Myocyte (in vitro differentiated cells): ENCODE results near the gene DMPK. TPM values are rescaled to one million over a fixed set of nuclear protein-coding genes. Genes with fewer than 3 reads are reported as not detected.

Source experiments
- DNase-seq: peaks from one replicate; pipeline ENCODE4 v3.0.0-alpha.2; 2012; ENCODE audit warnings: low read depth
- total RNA-seq: library from RNA; depleted of rRNA; stranded (reverse); fragments of >200 nt; gene quantifications from 2 replicates; pipeline ENCODE4 v1.2.3, GENCODE V29; 2014

The DMPK gene
- total RNA-seq, 1 donor from 2014 or later = 907 TPM

DNA sequence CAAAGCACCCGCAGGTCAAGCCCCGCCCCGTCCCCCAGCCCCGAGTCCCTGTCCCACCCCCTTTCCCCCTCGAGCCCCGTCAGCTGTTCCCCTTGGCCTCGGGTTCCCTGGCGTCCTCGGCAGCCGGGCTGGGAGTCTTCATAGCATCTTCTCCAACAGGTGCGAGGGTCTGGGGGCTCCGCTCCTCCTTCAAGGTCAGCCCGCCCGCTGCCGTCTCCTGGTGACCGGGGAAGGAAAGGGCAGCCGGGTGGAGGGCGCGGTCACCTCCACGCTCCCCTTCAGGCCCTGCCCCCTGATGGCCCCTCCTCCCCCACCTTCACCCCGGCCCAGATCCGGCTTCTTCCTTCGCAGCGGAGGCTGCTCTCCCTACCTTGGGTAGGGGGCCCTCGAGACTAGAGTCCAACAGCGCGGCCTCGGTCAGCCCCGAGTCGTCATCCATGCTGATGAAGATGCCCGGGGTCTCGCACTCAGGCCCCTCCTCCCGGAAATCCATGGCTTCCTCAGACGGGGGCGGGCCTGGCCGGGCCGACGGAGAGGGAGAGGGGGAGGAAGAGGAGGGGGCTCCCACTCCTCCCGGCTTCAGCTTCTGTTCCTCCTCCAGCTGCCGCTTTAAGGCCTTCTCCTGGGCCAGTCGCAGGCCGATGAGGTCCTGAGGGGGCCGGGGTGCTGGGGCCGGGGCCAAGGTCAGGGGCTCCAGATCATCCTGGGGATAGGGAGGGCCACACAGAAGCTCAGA, 33.4 kb upstream of the DMPK start:
- no peak for DNase-seq

DNA sequence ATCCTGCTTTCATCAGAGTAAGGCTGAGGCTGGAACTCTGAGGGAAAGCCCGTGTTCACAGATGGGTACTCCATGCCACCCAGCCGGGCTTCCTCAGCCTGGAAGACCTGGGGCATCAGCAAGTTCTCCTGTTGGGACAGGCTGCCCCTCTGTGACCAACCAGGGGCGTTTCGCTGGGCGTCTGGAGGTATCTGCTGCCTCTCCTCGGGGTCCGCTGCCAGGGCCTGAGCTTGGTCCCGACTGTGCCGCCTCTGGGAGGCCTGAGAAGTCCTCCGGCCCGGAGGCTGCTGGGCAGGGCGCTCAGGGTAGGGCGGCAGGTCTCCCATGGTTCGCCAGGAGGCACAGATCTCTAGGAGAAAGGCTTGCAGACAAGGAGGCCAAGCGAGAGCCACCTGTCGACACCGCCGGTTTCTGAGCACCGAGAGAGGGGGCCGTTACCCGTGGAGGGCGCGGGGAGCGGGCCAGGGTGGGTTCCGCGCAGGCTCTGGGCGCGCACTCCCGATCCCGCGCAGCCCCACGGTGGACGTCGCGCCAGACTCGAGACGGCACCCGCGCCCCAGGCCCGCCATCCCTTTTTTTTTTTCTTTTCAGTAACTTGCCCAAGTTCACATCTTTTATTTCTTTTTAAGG, 32.7 kb upstream of the DMPK start, which contains the start of gene RSPH6A:
RSPH6A (minus strand) TSS at position 458 of the 630 bp plus-strand sequence; CDS start at position 326, 132 bp downstream.
- DNase-seq = no peak

DNA sequence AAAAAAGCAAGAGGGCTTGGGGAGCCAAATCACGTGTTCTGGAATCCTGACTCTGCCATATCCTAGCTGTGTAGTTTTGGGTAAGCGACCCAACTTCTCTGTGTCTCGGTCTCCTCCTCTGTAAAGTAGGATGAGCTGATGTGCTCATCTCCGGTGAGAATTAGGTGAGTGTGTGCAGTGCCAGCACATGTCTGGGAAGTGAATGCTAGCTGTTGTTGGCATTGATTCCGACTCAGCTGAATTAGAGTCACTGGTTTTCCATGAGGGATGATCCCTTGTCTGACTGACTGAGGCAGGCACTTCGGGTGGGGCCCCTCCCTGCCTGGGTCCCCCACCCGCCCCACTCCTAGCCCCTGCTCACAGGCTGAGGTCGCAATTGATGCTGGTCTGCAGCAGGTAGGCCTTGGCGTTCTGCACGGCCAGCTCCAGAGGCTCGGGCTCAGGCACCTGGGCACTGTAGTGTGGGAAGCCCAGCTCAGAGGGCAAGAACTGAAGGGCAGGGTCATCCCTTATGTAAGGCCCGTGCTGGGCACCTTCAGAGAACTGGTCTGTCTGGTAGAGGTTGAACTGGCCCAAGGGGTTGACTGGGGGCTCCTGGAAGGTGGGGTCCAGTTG, 32.0 kb upstream of the DMPK start:
- DNase-seq = no peak

DNA sequence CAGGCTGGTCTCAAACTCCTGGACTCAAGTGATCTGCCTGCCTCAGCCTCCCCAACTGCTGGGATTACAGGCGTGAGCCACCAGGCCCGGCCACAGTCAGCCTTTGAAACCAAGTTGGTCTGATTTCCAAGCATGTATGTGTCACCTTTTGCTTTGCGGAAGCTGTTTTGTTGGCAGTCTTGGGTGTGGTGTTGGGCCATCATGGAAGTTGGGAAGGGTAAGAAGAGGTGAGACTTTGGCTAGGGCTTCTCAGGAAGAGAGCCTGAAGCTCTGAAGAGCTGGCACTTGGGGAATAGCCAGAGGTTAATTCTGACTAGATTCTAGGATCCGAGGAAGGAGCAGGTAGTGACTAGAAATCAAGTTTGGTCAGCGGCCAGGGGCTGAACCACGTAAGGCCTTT, 30.0 kb upstream of the DMPK start:
- no peak for DNase-seq

DNA sequence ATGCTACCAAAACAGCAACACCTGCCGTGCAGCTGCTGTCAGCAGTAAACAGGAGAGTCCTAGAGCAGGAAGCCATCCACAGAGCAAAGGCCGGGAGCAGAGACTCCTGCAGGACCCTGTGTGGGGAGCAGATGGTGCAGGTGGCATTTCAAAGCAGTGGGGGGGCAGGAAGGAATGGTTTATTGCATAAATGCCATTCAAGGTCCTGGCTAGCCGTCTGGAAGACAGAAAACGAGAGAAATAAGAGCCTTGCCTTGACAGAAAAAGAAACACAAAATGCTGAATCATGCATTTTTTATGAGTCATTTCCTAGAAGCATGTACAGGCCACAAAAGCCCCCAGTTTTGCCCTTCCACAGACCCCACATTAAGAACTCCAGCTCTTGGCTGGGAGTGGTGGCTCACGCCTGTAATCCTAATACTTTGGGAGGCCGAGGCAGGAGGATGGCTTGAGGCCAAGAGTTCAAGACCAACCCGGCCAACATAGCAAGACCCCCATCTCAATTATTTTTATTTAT, 27.4 kb upstream of the DMPK start:
- peak; percentile 56 for DNase-seq

DNA sequence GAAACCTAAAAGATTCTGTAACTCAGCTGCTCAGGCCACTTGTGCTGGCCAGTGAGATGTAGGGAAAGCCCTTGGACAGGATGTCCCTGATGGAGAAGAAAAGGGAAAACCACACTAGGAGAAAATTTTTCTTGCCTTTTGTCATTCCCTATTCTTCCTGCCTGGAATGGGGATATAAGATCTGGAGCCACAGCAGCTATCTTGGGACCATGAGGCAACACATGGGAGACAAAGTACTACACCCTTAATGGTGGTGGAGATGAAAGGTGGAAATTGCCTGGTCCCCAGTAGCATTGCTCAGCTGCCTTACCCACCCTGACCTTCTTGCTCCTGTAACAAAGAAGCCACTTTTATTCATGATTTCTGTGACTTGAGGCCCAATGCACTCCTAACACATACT, 23.4 kb upstream of the DMPK start:
- no peak for DNase-seq

DNA sequence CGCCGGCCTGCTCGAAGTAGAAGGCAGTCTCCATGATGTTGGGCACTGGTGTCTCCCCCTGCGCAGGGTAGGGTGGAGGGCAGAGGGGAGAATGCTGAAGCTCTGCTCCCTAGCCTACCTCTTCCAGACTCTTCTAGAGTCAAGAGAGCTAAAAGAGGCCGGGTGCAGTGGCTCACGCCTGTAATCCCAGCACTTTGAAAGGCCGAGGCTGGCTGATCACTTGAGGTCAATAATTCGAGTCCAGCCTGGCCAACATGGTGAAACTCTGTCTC, 22.6 kb upstream of the DMPK start:
- no peak for DNase-seq

DNA sequence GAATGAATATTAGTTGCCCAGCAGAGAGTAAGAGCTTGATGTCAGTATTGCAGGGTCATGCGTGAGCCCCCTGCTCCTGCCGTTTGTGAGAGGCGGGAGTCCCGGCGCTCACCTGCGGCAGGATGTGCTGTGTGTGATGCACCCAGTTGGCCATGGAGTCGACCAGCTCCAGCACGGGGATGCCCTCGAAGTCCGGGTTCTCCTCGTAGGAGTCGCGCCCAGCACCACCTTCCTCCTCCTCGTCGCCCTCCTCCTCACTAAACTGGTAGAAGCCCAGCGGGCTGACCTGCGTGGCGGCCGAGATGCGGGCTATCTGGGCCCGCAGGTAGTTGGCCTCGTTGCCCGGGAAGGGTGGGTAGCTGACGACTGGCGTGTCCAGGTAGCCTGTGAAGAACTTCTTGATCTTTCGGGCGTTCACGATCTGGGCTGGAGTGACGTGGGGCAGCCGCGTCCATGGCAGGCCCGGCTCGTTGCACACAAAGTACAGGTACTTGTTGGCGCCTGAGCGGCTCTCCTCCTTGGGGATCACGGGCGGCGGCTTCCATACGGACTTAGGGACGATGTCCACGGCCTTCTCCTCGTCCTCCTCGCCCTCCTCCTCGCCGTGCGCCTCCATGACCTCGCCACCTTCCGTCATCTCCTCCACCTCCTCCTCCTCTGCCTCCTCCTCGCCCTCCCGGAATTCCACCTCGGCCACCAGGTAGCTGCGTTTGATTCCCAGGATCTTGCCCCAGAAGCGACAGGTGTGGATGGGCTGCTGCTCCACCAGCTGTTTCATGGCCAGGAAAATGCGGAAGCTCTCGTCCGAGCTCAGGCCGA, 22.1 kb upstream of the DMPK start:
- DNase-seq = no peak

DNA sequence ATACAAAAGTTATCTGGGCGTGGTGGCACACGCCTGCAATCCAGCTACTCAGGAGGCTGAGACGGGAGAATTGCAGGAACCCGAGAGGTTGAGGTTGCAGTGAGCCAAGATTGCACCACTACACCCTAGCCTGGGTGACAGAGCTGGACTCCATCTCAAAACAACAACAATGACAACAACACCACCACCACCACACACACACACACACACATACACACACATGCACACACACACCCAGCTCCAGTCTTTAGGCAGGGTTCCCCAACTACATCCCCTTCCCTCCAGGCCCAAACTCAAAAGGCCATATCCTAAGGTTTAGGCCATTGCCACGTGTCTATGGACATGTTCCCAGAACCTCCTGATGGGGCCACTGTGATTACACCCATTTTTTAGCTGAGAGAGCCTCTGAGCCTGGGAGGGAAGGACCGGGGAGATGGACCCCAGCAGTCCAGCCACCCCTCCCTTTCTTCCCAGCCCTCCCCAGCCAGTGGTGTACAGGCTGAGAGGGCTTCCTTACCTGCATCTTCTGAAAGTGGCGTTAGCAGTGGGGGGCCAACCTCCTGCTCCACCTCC, 19.4 kb upstream of the DMPK start:
- no peak for DNase-seq

DNA sequence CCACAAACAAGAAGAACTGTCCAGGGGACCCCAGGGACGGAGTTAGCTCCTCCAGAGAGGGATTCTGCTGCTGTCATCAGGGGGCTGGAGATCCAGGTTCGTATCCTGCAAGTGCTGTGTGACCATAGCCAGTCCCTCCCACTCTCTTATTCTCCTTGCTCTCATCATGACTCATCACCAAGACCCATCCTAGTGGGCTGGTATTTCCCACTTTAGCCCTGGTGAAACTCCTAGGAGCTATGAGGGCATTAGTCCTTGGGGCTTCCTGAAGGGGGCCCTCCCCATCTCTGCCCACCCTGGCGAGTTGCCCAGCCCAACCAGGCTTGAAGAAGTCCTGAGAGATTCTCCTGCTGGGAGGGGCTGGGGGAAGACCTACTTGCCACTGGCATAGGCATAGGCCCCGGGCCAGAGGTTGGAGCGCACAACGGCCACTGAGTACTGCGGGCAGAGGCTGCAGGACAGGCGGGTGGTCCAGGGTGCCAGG, 17.8 kb upstream of the DMPK start:
- peak; percentile 70 for DNase-seq

DNA sequence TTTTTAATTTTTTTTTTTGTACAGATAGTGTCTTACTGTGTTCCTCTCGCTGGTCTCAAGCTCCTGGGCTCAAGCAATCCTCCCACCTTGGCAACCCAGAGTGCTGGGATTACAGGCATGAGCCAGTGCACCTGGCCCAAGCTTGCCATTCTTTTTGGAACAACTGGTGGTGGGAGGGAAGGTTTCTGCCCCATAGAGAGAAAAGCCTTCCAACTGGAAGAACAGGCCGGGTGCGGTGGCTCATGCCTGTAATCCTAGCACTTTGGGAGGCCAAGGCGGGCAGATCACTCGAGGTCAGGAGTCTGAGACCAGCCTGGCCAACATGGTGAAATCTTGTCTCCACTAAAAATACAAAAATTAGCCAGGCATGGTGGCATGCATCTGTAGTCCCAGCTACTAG, 17.3 kb upstream of the DMPK start:
- DNase-seq = peak; percentile 70

DNA sequence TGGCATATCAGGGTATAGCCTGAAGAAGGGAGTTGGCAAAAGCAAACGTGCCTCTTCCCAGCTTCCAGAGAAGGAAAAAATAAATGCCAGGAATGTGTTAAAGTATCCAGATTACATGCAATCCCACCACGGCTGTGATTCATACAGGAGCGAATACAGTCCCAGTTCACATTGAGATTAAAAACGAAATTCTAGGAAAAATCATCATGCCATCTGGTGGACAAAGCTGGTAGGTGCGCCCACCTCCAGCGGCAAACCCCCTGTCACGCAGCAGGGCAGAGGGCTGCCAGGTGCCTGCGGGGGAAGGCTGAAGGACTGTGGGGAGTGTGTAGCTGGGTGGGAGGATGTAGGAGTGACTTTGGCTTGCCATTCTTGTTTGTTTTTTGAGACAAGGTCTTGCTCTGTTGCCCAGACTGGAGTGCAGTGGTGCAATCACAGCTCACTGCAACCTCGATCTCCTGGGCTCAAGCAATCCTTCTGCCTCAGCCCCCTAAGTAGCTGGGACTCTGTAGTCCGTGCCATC, 16.8 kb upstream of the DMPK start:
- peak; percentile 83 for DNase-seq

DNA sequence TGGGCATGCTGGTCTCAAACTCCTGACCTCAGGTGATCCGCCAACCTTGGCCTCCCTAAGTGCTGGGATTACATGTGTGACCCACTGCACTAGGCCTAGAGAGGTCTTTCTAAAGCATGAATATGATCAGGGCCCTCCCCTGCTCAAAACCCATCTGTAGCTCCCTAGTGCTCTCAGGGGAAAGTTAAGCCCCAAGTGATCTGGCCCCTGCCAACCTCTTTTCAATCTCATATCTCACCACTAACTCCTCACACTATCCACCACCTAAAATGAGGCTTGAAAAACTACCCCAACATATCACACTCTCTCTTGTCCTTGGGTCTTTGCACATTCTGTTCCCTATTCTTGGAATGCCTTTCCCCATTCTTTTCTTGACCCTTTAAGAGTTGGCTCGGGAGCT, 12.3 kb upstream of the DMPK start:
- no peak for DNase-seq

DNA sequence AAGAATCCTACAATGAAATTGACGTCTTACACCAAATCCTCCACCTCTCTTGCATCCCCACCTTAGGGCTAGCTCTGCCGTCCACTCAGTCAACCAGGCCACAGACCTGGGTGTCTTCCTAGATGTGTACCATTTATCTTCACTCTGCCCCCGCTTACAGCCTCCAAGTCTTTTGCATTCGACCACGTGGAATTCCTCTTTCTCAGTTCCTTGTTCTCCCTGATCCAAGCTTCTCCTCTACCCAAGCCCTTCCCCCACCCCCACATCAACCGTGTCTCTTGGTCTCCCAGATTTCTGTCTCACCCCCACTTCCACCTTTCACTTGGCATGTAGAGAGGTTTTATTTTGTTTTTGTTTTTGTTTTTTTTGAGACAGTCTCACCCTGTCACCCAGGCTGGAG, 11.6 kb upstream of the DMPK start:
- DNase-seq = no peak

DNA sequence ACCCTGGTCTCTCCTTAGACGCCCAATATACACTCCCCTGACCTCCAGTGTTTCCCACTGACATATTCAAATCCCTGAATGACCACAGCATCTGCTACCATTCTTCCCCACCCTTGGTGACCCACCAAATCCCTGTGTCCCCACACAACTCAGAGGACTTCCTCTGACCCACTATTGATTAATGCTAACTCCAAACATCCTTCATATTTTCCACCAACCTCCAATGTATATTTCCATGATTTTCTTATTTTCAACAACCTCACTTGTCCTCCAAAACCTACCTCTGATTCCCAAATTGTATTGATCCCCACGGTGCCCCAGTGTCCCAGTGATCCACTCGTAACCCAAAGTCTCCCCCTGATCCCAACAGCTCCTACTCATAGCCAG, 10.9 kb upstream of the DMPK start:
- DNase-seq = no peak

DNA sequence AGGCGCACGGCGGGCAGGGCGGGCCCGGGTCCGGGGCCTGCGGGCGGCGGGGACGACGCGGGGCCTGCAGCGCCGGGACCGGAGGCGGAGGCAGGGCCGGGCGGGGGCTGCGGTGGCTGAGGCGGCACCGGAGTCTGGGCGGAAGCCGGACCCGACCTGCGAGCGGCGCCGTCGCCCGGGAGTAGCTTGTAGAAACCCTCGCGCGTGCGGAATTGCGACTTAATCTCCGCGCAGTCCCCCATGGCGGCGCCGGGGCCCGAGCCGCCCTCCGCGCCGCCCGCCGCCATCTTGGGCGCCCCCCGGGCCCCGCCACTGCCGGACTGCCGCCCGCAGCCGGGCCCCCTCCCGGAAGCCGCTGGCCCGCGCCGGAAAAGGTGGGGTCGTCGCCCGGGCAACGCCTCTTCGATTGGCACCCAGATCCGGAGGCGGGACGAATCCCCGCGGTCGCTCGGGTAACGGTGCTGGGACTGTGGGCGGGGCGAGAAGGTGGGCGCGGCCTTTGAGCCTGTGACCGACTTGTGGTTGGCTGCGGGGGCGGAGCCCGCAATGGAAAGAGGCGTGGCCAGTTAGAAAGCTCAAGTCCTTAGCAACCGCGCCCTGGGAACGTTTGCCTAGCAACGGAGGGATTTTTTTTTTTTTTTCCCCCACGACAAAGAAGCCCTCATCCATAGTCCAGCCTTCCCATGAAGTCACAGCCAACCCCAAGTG, 10.3 kb upstream of the DMPK start, which contains the start of gene DMWD:
DMWD (minus strand) TSS at position 376 of the 708 bp plus-strand sequence; CDS start at position 287, 89 bp downstream.
- DNase-seq = peak; percentile 99

DNA sequence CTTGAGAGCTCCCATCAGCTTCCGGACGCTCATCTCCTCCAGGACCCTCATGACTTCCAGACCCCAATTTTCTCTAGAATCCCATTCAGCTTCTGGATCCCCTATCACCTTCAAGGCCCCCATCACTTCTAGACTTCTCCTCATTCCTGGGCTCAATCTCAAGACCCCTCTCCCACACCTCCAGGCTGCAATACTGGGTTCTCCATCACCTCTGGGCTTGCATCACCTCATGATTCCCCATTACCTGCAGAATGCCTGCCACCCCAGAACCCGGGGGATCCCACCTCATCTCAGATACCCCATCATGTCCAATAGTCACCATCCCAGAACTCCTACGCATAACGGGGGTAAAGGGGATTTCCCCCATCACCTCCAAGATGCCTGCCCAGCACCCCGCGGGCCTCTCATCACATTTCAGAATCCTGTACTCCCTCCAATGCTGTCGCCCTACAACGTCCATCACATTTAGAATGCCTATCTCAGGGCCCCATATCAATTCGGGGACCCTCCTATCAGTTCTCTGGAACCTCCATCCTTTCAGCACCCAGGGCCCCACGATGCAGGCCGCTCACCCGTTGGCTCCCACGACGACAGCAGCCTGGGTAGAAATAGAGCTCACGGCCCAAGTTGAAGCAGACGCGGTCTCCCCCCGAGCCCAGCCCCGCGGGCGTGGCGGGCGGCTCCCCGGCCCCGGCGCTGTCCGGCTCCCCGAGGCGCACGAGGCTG, 9.6 kb upstream of the DMPK start:
- DNase-seq = no peak

DNA sequence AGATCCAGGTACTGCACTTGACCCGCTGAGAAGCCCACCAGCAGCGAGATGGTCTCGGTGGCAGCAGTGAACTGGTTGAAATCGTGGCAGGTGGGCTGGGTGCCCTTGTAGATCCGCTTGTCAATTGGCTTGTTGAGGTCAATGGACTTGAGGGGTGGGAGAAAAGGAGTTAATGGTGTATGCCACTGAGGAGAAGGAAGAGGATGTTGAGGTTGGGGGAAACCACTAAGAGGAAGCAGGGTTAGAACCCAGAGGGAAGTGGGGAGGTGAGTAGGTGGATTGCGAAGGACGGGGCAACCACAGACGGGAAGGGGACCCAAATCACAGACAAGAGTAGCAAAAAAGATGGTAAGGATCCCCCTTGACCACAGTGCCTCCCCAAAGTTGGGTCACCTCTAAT, 8.7 kb upstream of the DMPK start:
- DNase-seq = no peak

DNA sequence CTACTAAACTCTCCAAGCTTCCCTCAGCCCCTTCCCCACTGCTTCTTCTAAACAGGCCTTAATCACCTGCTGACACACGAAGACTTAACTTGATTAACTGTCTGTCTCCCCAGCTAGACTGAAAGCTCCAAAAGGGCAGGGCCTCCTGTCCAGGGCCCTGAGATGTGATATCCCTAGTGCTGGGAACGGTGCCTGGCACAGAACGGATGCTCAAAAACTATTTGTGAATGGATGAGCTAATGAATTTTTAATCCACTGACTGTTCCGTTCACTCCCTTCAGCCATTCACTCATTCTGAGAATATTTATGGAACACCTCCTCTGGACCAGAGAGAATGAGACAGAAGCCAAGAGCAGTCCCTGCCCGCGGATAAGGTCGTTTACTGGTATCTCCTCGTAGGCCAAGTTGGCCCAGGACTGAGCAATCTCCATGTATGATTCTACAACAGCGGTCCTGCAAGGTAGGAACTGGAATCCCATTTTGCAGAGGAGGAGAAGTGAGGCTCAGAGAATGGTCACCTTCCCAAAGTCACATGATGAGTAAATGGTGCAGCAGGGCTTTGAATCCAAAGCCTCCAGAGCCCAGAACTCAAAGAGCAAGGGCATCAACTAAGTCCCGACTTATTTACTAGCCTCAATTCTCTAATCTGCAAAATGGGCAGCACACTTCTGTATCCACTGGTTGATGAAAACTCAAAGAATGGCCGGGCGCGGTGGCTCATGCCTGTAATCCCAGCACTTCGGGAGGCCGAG, 6.9 kb upstream of the DMPK start:
- no peak for DNase-seq
